Measurements from ENCODE around the gene TICAM1.

- TF ChIP-seq CTCF (conservative IDR thresholded peaks at IDR 0.05; ENCODE audit: low read depth, low read length) = no peak
- TF ChIP-seq EZH2 (IDR thresholded peaks at IDR 0.05; ENCODE audit: low read length, unreplicated experiment) = no peak
- no peak for TF ChIP-seq EZH2phosphoT487 (IDR thresholded peaks at IDR 0.05; ENCODE audit: borderline replicate concordance, low read length)
Observed at GRCh38 chr19:4830768-4831265, 695 bp downstream of the TICAM1 start.

Measured in PC-3 (cell line).